GM13976 (cell line): Measurements from ENCODE around the gene NUTF2.

Experiments used
- DNase-seq: peaks from one replicate; pipeline ENCODE4 v3.0.0; 2012; ENCODE audit warnings: low spot score
- CTCF ChIP-seq: IDR thresholded peaks from 2 replicates; pipeline ENCODE4 v1.5.1; 2012; ENCODE audit warnings: borderline replicate concordance, mild to moderate bottlenecking; ENCODE audit not compliant: insufficient read depth; ENCODE audit errors: extremely low read depth, missing control alignments, control extremely low read depth
- in situ Hi-C: fragments of 300-500 bp; cut with MboI; formaldehyde crosslinking; loops from one replicate; pipeline ENCODE4 v1.12.0; 2022; ENCODE audit warnings: low sequenced_read_pairs, mixed read lengths, inconsistent platforms; ENCODE audit not compliant: unreplicated experiment

The NUTF2 gene

GRCh38 chr16:67843343-67843765, 3.4 kb upstream of the NUTF2 start:
- in situ Hi-C loops = no loop called here
- no peak for TF ChIP-seq CTCF
- DNase-seq = no peak

GRCh38 chr16:67844497-67844896, 2.2 kb upstream of the NUTF2 start:
- DNase-seq = no peak

GRCh38 chr16:67845291-67846062, 1.3 kb upstream of the NUTF2 start:
- DNase-seq = no peak
- in situ Hi-C loops = no loop called here
- TF ChIP-seq CTCF = no peak

More at GRCh38 chr16:67844497-67844896, 2.2 kb upstream of the NUTF2 start:
- in situ Hi-C loops = no loop called here
- no peak for TF ChIP-seq CTCF

GRCh38 chr16:67846063-67846319, 742 bp upstream of the NUTF2 start:
- TF ChIP-seq CTCF = no peak
- no peak for DNase-seq
- in situ Hi-C loops = no loop called here

GRCh38 chr16:67847064-67847861, 530 bp downstream of the NUTF2 start, which contains the start of gene CENPT:
CENPT (minus strand) TSS chr16:67847693; CDS start chr16:67833859, 13,834 bp downstream.
- peak; percentile 86 for DNase-seq
- TF ChIP-seq CTCF = no peak
- in situ Hi-C loops = no loop called here

GRCh38 chr16:67848118-67848517, 1.4 kb downstream of the NUTF2 start:
- in situ Hi-C loops = no loop called here

More at GRCh38 chr16:67848118-67848517, 1.4 kb downstream of the NUTF2 start:
- TF ChIP-seq CTCF = no peak
- DNase-seq = no peak
